Measurements from ENCODE around the gene POLDIP3.

POLDIP3 gene

DNA sequence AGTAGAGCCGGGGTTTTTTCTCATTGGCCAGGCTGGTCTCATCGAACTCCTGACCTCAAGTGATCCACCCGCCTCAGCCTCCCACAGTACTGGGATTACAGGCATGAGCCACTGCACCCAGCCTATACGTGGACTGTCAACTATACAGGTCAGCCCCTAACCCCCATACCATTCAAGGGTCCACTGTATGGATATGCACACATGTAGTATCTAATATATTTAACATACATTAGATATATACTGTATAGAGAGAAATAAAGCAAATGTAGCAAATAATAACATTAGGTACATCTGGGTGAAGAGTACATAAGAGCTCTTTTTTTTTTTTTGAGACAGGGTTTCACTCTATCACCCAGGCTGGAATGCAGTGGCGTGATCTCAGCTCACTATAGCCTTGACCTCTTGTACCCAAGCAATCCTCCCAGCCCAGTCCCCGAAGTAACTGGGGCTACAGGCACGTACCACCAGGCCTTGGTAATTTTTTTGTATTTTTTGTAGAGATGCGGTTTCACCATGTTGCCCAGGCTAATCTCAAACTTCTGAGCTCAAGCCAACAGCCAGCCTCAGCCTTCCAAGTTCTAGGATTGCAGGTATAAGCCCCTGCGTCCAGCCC is 27.2 kb upstream of the POLDIP3 start:
- no peak for DNase-seq

DNA sequence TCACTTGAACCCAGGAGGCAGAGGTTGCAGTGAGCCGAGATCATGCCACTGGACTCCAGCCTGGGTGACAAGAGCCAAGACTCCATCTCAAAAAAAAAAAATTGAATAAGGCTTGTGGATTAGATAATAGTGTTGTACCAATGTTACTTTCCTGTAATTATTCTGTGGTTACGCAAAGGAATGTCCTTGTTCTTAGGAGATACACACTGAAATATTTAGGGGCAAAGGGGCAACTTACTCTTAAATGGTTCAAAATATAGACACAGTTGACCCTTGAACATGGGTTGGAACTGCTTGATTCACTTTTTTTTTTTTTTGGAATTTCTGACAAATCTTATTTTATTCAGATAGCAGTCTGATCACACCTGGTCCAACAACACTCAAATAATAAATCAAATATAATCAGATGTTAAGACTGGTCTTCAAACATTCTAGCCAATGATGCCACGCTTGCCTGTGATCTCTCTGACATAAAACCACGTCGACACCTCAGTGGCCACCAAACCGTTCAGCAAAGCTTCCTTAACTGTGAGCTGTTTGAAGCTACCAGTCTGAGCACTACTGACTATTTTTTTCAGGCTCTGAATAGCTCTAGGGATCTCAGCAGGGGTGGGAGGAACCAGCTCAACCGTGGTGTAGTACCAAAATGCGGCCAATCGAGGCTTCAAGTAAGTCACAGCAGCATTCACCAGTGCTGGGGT is 25.0 kb upstream of the POLDIP3 start:
- no peak for DNase-seq

DNA sequence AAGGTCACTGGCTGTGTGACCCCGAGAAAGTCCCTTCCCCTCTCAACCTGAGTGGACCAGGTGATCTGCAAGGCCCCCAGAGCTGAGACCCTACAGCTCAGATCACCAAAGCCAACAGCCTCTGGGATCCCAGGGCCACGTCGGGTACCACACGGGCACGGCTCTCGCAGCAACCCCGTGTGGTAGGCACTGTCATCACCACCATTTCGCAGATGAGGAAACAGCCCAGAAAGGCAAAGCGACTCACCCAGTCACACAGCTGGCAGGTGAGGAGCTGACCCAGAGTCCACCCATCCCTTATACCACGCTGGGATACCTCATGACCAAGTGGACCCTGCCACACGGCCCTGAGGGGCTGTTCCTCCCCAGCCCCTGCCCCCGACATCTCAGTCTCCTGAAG is 22.9 kb upstream of the POLDIP3 start:
- DNase-seq, result no peak

DNA sequence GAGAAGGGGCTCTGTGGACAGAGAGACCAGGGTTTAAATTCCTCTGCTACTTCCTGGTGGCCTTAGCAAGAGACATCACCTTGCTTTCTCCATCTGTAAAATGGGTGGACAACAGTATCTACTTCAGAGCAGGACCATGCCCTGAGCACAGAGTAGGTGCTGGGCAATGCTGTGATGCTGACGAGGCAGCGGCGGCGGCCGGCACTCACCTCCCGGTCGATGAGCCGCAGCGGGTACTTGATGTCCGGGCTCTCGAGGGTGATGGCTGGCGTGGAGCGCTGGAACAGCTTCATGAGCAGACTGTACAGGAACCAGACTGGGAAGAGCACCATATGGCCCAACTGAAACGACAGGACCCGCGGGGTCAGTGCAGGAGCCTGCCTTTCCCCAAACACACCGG is 21.8 kb upstream of the POLDIP3 start:
- no peak for DNase-seq

DNA sequence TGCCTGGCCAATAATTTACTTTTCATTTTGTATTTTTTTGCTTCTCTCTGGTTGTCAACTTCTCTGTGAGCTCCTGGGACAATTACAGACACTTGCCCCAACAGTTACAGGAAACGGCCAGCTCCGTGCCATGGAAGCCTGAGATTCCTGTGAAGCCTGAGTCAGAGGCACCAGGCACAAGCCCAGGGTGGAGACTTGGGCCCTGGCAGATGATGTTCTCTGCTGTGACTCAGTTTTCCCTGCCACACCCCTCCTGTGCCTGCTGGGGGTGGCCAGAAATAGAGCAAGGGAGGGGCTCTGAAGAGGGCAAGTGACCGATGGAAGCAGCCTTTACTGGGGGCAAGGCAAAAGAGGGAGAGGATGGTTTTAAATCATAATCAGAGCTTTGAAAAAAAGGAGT is 20.8 kb upstream of the POLDIP3 start:
- DNase-seq, result no peak

DNA sequence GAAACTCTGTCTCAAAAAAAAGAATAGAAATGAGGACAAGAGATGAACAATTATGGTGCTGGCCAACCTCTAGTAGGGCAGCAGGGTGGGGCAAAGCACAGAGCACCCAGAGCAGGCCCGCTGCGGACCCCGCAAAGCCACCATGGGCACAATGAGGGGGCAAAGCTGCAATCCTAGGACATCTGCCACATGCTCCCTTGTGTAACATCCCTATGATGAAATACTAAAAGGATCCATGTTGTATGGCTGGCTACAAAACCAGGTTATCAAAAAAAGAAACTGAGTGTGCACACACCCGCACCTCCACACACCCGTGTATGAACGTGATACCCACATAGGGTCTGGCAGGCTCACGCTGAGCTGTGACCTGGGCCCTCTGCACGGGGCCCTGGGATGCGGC is 18.3 kb upstream of the POLDIP3 start:
- no peak for DNase-seq

DNA sequence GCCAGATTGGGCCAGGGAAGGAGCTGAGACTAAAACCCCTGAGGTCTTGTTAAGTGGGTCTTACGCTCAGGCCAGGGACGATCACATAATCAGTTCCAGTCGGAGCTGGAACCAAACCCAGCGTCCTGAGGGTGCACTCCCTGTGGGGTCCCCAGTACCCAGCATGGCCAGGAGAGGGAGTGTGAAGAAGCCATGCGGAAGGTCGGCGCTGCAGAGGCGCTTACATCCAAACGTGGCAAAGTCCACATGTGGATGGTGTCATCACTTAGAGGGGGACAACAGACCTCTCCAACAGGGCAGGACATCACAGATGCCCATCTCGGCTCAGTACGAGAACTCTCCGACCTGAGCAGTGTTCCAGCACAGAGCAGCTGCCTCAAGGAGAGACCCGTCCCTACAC is 17.4 kb upstream of the POLDIP3 start:
- DNase-seq, result no peak

DNA sequence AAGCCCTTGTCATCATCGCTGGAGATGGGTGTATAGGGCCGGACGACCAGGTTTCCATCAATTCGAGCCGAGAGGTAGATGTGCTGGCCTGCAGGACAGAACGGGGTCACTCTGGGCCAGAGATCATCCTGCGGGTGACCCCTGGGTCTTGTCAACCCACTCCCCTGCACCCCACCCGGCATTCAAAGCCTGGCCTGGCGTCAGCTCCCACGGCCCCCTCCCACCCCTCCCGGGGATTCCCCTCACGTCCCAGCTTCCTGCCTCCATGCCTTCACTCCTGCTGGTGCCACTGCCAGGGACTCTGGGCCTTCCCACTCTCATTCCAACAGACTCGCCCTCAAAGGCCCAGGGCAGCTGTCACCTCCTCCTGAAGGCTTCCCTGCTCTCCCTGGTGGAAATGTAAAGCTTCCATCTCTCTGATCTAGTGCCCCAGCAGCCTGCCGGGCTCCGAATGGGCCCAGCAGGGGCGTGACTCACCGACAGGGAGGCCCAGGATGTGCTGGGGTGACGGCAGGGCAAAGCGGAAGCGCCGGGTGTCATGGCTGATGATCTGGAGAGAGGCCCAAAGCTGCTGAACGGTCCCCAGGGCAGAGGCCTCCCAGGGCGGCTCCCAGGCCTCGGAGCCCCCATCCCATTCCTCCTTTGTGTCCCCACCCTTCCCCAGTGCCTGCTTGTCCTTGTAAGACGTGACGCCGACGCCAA is 16.4 kb upstream of the POLDIP3 start:
- DNase-seq, result no peak

DNA sequence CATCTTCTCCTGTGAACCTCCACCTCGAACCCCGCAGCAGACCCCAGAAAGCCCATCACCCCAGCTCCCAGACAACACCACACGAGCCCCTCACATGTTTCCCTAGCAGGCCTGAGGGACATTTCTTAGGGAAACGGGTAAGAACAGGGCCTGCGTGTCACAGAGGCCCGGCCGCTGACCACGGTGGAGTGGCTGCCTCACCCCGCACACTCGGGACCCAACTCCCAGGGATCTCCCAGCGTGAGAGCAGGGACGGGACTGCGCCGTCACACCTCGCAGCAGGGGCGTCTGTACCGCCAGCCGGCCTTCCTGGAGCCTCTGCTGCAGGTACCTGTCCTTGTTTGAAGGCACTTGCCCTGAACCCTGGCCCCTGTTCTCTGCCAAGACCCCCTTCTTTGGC is 15.5 kb upstream of the POLDIP3 start:
- no peak for DNase-seq

DNA sequence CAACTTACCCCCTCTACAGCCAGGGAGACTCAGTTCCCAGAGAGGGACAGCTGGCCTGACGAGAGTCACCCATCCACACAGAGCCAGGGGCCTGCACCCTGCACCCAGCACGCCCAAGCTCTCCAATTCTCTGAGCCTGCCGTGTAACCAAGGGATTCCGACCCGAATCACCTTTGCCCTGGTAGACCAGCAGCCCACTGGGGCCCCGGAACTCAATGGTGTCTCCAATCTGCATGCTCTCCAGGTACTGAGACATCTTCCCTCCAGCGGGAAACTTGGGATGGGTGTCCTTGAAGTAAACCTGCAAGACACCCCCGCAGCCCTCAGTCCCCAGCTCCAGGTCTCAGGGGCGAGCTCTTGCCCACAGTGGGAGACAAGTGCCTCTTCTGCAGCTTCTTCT is 13.3 kb upstream of the POLDIP3 start:
- no peak for DNase-seq

DNA sequence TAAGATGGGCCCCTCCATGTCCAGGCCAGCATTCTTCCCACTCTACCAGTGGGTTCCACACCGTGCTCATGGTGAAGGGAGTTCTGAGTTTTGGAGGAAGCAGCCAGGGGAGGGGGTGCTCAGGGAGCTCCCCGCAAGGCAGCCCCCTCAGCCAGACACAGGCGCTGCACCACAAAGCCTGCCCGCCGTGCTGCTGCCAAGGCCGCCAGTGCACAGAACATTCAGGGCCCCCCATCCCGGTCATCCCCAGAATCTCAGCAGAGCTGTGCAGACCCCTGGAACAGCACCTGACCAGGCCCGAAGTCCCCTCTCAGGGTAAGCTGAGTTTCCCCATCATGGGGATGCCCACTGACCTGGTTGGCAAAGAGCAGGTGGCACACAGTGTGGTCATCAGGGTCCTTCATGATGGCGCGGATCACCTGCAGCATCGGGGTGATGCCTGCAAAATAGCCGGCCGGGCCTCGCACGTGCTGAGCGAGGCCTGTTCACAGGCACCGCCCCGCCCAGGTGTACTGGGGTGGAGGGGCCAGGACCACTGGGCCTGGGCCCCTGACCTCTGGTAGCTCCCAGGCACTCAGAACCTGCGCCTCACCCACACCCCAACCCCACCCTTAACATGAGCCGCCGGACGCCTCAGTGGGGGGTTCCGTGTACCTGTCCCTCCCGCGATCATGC is 12.4 kb upstream of the POLDIP3 start:
- no peak for DNase-seq

DNA sequence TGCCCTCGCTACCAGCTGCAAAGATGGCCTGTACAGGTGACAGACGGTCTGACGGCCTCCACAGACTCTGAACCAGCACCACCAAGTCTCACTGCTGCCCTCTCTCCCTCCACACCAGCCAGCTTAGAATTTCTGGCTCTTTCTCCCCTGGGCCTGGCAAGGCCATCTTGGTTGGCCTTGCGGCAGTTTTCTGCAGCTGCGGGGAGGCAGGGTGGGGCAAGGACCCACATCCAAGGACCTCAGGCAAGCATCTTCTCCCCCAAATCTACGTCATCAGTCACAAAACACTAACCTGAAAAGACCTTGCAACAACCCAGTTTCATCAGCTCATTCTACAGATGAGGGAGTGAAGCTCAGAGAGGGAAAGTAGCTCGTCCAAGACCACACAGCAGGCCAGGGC is 11.7 kb upstream of the POLDIP3 start:
- DNase-seq, result no peak

DNA sequence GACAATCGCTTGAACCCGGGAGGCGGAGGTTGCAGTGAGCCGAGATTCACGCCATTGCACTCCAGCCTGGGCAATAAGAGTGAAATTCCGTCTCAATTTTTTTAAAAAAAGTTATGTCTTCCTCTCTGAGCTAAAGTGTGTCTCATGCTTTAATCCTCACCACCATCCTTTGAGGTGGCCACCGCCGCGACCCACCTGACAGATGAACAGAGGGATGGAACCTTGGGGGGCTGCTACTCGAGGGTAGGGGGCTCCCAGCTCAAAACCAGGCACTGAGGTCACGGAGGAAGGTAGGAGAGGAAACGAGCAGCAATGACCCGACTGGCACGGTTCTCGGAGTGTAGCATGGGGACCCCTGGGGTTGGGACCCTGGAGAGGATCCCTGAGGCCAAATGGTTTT is 10.7 kb upstream of the POLDIP3 start:
- no peak for DNase-seq

DNA sequence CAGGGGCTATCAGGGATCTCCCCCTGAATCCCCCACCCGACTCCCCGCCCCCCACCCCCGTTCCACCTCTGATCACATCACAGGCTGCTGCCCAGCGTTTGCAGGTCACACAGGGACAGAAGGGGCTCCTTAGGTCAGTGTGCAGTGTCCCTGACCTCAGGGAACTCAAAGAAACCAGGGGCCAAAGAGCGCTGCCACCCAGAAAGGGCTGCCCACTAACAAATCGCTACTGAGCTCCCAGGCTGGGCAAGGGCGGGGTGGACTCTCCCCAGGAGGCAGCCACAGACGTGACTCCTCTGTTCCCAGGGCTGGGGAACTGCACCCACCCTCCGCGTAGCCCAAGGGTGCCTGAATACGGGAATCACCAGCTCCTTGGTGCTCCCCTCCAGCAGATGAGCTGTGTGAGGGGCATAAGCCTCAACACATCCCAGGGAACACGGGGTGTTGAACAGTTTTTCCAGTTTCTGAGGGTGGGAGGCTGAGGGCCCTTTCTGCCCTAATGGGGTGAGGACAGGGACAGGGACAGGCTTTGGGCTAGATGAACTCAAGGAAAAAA is 9.9 kb upstream of the POLDIP3 start:
- no peak for DNase-seq

DNA sequence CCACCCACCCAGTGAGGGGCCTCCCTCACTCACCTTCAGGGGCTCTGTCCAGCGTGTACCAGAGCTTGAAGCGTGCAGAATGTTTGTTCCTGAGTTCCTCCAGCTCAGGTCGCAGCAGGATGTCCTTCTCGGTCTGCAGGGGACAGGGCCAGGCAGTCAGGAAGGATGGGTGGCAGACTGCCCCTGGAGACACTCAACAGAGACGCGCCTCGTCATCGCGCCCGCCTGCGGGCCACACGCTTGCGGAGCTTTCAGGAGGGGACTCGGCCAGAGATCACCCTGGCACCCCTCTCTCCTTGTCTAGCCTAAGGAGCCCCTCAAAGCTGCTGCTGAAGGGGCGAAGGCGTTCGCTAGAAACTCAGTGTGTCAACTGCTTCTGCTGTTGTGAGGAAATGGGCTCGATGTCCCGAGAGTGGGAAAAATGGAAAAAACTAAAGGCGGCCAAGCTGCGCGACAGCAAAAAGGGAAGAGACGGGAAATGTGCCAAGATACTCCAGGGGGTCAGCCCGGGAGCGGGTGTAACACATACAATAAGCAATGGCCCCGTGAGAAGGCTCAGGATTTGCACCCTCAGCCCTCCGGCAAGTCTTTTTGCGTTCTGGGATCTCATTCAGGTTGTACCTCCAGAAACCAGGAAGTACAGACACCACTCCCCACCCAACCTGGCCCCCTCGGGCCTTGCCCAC is 9.2 kb upstream of the POLDIP3 start:
- no peak for DNase-seq

DNA sequence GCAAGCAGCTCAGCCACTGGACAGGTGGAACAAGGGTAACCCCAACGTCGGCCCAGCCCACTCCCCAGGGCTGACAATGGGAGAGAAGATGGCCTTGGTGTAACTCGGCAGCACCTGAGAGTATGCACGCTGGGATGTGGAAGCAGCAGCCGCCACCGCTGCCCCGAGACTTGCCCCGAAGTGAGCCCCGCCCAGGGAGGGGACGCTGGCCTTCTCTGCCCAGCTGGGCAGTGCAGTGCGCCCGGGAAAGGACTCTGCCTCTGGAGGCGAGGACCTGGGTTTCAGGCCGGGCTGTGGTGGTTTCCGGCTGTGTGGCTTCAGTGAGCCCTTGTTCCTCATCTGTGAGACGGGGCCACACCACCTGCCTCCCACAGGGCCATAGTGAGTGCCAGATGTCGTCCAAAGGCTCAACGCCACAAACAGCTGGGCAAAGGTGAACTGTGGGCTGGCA is 8.6 kb upstream of the POLDIP3 start:
- DNase-seq, result no peak

DNA sequence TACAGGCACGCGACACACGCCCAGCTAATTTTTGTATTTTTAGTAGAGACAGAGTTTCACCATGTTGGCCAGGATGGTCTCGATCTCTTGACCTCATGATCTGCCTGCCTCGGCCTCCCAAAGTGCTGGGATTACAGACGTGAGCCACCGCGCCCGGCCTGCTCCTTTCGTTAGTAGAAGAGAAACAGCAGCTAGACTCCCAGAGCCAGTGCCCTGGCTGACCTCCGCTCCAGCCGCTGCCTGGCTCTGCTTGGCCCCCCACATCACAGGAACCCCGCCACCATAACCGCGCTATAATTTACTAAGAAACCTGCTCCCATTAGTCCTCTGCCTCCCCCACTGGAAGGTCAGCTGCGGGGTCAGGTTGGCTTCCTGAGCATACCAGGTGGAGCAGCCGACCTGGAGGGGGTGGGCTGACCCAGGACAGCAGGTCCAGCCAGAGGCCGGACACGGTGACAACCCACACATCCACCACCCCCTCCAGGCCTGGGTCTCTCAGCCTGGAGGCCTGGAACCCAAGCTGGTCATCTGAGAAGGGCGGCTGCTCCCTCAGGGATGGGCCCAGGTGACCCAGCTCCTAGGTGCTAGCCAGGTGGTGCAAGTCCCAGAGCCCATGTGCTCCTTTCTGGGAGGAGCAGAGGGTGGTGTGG is 7.5 kb upstream of the POLDIP3 start:
- DNase-seq, result no peak

DNA sequence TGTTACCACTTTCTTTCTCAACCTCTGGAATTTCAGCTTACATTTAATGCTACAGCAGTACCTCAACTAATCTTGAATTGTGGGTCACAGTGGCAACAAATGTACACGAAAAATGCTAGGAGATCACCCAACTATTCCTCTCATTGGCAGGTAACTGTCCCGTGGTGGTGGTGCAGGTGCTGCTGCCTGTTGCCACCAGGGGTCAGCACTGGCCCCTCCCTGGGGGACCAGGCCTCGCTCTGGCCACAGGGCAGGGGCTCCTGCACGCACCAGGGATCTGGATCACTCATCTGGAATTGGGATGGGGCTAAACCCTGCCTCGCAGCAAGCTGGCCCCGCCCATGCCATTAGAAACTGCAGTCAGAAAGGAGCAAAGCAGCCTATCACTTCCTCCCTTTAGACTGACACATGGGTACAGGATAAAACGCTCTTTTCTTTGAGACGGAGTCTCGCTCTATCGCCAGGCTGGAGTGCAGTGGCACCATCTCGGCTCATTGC is 6.9 kb upstream of the POLDIP3 start:
- DNase-seq, result no peak

DNA sequence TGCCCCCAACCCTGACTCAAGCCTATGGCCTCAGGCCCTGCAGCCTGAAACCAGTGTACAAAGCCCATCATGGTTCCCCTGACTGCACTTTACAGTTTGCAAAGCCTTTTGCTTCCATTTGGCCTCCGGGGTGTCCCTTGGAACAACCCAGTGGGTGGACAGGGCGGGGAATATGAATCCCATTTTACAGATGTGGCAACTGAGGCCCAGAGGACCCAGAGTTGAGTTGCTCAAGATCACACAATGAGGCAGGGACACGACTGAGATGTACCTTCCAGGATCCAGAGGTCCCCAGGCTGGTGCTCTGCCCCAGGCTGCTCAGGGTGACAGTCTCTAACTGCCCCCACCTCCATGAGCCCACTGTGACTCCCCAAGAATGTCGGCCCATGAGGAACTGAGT is 5.4 kb upstream of the POLDIP3 start:
- DNase-seq, result no peak

DNA sequence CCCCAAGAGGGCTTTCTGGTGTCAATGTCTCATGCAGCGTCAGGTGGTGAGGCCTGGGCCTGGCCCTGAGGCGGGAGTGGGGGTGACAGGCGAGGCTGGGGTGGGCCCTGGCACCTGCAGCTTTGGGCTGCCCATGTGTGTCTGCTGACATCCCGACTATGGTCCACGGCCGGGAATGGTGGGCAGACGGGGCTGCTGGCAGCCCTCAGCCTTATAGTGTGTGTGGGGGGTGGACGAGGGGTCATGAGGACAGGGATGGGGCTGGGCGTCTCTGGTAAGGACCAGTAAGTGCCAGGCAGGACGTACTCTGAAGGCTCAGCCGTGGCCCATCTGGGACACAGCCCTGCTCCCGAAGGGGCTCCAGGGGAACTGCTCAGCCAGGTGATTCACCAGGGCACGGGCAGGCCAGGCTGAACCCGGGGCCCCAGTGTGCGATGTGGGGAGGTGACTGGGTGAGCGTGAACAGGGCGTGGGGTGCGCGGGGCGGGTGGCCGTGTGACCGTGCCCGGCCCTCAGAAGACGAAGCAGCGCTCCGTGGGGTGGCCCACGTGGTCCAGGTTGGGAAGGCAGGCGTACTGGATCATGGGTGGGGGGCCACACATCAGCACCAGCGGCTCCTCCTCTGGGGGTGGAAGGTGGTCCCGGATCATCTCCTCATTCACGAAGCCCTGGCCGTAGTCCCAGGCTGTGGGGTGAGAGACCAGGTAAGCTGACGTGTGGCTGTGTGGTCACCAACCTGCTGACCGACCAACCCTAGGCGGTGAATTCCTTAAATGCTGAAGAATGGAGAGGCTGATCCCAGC is 4.8 kb upstream of the POLDIP3 start:
- no peak for DNase-seq
